Stimulated activated CD8-positive, alpha-beta memory T cell treated with anti-CD3 and anti-CD28 coated beads, Interleukin-12 subunit alpha, Interleukin-12 subunit beta, amount 100 ng/mL, for 1 hour (primary cell): ENCODE data around the gene KRT79.
"Not testable (repeated sequence)": the region's sequence is repeated elsewhere in the genome, so short reads cannot be mapped to it uniquely, and the experiment has no call there.

ENCODE experiments used
- DNase-seq: peaks from one replicate; pipeline ENCODE4 v3.0.0-alpha.2; 2020; ENCODE audit warnings: low read depth

Gene KRT79

DNA sequence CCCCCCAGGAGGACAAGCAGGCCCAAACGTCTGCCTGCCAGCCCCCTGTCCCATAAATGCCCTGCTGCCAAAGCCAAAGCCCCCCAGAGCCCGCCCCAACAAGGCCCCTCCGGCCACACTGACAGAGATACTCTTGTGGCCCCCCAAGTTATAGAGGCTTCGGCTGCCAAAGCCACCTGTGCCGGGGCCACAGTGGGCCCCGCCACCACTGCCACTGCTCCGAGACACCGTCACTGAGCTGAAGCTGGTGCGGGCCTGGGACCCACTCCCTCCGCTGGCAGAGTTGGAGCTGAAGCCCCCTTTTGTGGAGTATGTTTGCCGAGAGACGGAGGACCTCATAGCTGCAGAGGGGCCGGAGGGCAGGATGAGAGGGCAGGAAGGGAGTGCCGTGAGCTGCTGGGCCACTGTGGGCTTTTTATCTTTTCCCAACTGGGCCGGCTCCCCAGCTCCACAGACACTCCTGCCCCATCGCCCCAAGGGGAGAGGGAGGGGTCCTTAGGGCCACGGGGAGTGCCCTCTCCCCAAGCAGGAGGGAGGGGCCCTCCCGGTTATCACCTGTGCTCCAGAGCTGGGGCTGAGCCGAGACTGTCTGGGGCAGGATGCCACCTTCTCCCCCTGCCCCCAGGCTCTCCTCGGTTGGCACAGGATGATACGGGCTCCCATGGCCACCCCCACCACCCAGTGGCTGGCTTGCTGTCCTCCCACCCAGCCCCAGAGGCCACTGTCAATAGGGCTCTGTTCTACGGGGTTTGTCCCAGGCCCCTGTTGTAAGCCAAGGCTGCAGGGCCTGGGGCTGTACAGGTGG lies at the start of gene KRT79:
KRT79 (minus strand) TSS at position 390 of the 805 bp plus-strand sequence; CDS start at position 339, 51 bp downstream.
- no peak for DNase-seq

DNA sequence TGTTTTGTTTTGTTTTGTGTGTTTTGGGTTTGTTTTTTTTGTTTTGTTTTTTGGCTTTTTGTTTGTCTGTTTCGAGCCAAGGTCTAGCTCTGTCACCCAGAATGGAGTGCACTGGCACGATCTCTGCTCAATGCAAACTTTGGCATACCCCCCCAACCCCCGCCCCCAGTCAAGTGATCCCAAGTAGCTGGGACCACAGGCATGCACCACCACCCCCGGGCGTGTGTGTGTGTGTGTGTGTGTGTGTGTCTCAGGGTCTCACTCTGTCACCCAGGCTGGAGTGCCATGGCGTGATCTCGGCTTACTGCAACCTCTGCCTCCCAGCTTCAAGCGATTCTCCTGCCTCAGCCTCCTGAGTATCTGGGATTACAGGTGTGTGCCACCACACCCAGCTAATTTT lies 46.4 kb upstream of the KRT79 start:
- DNase-seq = not testable (repeated sequence)

DNA sequence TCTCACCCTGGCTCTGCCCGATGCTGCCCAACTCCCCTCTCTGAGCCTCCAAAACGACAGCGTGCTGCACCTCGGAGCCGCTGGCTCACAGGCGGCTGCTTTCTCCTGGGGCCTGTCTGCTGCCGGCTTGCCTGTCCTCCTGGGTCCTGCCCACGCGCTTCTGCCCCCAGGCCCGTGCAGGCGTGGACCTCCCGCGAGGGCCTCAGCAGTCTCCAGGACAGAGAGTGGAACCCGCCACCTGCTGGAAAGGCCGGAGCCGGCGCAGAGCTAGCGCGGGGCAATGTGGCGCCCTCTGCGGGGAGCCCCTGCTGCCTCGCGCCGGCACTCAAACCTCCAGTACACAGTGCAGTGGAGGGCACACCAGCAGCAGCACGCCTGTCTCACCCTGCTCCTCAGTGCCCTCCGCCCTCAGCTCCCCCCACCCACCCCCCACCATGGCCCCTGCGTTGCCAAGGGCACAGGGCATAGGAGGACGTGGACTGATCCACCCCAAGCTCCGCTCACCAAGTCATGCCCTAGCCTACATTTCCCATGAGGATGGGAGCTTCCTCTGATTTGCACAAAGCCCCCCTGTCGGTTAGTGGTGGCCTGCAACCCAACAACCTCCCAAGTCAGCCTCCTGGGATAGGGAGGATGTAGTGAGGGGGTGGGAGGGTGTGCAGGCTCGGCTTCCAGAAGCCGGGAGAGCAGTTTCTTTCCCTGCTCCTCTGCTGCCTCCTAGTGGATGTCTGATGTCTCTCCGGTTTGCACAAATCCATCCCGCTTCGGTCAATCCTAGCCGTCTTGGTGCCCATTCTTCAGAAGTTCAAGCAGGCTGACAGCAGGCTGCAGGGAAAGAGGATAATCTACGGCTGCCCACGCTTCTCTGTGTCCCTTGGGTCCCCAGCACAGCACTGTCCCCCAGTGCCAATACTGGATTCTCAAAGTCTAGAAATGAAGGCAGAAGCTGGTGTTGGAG lies 45.6 kb upstream of the KRT79 start:
- DNase-seq = peak; percentile 49

DNA sequence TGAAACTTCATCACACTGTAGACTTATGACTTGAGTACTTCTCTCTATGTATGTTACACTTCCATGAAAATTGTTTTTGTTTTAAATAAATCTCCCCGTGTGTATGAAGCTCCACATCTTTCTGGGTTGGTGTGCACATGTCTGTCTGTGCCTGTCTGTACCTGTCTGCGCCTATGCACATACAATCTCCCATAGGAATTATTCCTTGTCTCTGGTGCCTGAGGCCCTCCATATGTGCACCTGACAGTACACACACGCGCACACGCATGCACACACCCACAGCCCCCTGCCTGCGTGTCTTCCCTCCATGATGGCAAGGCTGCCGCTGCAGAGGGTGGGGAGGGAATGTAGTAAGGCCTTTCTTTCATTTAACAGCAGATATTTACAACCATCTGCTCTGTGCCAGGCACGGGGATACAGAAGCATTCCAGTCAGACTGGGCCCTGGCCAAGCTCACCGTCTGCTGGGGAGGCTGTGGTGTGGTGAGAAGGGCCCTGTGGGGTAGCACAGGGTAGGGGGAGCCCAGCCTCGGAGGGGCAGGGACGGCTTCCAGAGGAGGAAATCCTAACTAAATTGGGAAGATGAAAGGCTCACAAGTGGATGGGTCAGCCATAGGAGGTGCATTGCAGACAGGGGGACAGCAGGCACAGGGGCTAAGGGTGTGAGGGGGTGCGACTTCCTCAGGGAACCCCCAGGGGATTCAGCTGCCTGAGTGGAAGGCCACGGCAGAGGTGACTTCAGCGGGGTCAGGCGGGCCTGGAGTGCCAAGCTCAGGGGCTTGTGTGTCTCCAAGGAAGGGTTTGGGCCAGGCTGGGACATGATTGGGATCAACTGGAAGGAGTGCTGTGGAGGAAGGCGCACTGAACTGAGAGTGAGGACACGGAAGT lies 44.6 kb upstream of the KRT79 start:
- no peak for DNase-seq

DNA sequence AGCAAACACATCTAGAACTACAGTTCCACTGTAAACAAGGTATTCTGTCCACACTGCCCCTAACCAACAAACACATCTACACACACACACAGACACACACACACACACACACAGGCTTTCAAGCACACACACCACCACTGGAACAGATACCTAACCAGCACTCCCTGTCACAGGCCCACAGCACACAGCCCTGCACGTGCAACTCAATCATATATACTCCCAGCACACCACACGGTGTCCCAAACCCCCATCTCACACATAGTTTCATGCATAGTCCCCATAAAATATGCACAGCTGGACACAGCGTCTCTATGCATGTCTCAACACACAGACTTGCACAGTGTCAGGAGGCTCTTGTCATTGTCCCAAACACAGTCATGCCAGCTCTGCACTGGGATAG lies 43.1 kb upstream of the KRT79 start:
- no peak for DNase-seq

DNA sequence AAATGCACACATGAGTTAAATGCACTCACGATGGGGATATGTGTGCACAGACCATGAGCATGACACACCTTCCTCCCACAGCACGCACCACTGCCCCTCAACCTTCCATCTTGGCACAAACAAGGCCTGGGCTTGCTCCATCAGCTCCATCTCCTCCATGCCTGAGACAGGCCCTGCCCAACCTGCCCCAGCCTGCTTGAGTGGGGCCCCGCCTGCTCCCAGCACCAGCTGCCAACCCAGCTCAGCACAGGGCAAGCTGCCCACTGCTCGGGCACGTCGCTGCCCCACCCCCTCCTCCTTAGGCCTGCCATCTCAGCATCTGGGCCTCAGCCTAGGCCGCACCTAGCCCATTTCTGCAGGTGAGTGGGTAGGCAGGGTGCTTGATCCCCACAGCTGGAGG lies 42.3 kb upstream of the KRT79 start:
- no peak for DNase-seq

DNA sequence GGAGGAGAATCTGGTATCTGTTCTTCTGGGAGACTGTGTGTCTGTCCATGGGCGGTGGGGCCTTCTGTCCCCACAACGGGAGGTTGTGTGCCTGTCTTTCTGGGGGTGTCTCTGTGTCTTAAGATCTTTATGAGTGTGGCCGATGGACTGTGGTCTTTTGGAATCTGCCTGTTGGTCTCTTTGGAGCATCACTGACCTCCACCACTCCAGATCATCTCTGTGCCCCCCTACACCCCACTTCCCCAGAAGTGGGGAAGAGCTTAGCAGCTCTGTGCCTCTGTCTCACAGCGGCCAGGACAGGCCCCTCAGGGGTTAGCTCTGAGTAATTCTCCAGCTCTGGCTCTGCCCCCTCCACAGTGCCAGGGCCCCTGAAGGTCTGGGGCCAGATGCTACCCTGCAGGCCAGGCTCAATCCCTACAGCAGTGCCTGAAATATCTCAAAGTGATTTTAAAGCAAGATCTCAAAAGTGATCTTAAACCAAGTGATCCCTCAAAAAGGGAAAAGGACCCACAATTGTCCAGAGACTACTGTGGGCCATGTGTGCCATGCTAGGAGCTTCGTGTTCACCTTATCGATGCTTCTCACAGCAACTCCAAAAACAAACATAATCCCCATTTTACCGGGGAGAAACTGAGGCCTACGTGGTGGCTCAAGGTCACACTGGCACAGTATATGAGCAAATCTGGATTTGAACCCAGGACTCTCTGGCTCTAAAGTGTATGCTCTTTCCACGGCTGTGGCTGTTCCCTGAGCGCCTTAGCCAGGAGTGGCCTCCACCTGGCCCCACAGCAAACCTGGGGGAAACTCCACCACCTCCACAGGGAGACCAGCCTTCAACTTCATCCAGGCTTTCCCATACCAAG lies 40.7 kb upstream of the KRT79 start:
- DNase-seq = no peak

DNA sequence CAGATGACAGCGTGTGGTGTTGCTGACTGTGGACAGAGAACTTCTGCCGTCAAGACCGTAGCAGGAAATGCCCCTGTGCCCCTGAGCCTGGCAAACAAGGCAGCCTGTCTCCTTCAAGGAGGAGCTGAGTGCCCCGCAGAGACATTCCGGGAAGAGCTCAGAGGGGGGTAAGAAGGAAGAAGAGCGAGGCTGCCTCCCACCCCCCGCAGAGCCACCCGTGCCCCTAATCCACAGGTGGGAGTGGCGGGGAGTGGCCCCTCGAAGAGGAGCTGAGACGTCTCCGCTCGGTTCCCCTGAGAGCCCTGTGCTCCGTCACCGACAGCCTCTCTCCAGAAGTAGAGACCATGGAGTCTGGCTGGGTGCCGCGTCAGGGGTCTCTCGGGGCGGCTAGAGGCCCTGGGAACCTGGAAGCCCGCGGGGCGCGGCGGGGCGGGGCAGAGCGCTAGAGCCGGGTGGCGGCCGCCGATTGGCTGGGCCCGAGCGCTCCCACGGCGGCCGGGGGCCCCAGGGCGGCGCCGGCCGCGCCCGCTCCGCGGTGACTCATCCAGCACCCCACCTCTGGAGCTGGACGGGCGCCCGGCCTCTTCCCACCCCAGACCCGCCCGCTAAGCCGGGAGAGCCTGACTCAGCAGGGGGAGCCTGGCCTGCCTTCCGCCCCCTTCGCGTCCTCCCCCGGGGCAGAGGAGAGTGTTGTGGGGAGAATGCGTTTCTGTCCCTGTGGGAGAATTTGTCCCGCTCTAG lies 39.9 kb upstream of the KRT79 start:
- peak; percentile 41 for DNase-seq

DNA sequence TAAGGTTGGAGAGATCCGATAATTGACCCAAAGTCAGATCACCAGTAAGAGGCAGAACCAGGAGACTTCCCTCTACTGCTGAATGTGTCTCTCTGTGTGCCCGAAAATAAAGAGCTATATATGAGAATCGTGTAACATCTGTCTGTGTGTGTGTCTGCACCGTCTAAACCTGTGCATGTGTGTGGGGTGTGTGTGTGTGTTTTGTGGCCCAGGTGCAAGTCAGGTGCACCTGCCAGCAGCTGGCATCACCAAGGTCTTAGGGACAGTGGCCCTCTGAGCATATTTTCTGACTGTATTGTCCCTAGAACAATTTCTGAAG lies 39.4 kb upstream of the KRT79 start:
- no peak for DNase-seq

DNA sequence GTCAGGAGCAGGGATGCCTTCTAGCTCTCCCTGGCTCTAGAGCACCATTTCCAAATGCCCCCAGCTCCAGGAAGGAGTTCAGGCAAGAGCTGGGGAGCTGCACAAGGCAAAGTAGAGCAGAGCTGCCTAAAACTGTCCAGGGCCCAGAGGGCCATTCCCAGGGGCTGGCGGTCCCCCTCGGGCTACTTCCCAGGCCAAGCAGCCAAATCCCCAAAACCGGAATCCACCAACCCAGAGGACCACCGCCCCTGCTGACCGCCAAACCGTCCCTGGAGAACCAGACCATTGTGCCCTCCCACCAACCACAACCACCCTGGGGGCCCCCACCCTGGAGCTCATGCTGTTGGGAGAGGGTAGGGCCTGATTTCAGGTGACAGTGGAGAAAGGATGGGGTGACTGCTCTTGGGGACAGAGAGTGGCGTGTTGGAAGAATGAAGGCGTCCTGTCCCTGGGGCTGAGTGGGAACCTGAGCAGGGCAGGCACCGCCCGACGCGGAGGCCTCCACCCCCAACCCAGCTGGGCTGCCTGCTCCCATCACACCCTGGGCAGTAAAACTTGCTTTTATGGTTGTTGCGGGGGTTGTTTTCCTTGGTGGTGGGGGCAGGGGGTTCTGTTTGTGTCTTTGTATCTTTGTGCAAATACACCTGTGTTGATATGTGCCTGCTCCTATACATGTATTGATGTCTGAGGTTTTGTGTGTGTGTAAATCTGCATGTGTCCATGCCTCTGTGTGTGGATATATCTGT lies 38.7 kb upstream of the KRT79 start:
- no peak for DNase-seq

DNA sequence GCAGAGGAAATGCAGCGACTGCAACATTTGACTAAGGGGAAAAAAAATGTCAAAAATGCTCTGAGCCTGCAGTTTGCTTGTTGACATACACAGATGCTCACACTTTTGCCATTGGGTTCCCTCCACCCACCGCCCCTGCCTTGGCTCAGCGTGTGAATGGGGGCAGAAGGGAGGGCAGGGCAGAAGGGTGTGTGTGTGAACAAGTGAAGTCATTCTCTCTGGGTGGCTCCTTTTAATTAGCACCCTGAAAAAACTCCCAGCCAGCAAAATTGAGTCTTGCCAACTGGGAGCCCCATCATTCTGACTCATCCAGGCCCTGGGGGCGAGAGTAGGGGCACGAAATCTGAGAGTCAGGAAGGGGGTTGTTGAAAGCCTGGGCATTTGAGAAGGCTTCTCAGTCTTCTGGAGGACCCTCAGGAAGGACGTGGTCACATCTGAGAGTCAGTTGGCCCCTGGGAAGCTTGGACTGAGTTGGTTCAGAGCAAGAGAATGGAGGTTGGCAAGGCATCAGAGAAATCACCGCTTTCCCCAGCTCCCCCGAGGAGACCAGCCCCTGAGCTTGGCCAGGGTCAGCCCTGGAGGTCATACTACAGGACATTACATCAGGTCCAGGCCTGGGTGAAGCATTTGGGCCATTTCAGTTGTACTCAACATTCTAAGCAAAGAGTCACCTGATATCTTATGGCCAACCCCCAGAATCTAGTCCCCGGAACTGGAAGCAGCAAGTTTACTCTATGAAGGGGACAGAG lies 37.4 kb upstream of the KRT79 start:
- no peak for DNase-seq

DNA sequence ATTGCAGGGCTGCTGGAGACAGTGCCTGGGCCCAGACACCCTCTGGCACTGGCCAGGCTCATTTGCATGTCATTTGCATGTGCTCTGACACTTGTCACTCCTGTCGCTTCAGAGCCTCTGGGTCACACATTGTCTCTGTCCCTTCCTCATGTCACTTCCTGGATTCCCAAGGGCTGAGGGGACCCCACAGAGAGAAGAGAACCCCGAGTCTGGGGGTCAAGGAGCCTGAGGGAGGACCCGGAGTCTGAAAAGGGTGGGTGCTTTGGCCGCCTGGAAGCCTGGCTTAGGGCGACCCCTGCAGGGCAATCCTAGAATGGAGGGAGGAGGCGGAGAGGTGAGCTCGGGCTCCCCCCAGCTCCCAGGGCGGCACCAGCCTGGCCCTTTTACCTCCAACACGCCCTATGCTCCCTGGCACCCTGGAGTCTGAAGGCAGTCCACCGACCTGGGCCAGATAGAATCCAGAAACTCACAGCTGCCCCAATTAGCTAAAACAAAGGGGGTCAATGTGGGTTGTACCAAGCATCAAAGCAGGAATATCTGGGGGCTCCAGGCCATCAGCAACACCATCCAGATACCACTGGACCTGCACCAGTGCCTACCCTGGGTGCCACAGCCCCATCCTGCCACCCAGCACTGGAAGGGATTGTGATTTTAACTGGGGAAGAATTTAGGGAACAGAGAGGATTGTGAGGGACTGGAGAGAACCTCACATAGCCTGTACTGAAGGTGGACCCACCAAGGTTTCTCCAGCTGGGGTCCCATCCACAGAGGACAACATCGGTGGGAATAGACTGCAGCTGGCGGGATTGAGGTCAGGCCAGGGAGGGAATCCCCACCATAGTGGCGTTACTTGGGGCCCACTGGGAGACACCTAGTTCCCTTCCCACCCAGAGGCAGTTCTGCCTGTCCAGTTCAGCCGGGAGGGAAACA lies 36.5 kb upstream of the KRT79 start:
- DNase-seq = peak; percentile 72

DNA sequence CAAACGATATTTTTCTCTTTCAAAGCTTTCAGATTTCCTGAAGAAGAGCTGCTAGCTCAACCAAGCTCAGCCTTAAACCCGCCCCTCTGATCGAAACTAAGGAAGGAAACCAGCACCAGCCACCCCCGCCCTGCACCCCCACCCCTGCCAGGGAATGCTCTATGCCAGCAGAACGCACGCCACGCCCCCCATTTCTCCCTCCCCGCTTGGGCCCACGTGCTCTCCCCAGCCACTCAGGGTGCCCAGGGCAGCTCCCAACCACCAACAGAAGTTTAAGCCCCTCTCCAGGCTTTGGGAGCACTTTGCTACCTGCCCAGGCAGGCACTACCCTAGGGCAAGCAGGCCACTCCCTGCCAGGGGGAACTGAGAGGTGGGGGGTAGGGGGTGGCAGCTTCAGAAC lies 33.5 kb upstream of the KRT79 start:
- no peak for DNase-seq

DNA sequence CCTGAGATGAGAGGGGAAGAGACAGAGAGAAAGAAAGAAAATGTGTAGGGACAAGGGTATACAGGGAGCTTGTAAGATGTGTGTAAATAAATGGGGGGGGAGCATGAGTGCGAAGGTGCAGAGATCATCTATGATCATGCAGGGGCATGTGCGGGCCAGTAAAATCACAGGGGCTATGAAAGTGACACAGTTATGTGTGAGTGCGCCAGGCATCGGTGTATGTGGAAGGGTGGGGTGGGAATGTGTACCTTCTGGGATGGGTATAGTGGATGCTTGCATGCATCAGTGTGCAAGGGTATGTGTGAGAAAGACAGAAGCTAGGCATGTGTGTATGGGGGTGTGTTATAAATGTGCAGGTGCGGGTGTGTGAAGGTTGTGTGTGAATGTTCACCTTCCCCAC lies 33.0 kb upstream of the KRT79 start:
- DNase-seq = no peak

DNA sequence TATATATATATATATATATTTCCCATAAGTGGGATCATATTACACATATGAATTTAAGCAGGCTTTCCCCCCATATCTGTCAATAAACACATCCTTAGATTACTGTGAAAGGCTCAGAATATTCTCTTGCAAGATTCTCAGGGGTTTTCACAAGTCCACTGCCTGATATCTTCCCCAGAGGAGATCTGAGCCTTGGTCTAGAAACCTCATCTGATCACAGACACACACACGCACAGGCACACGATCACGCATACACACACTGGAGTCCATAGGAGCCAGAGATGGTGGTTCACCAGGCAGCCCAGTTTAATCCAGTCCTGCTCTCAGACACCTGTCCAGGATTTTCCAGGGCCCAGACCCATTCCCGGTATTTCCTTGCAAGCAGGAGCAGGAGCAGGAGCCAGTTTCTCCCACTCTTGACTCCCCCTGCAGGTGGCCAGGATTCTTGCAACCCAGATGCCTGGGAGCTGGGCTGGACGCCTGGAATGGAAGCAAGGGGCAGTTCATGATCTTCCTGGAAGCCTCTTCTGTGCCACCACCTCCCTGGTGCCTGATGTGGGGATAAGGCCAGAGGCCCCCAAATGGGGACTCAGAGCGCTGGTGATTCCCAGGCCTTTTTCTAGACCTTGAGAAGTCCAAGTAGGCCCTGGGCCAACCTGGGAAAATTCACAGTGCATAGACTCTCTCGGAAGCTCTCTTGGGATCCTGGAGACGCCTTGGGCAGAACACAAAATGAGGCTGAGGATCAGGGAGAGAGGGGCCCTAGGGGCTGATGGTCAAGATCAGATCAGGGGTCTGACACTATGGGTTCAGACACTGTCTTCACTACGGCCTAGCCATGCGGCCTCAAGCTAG lies 31.2 kb upstream of the KRT79 start:
- no peak for DNase-seq

DNA sequence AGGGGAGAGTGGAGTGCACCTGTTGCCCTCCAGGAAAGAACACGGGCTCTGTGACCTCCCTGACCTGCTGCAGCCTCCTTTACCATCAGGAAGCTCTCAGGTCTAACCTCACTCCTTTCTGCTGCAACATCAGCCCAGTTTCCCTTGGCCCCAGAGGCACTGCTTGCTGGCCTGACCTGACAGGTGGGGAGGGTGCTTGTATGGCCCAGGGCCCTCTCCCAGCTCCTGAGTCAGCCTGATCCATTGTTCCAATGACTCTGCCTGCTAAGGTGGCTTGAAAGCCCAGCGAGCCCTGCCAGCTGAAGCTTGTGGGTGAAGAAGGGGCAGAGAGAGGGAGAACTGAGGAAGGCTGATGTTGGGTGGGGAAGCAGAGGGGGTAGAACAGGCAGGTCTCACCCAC lies 27.9 kb upstream of the KRT79 start:
- no peak for DNase-seq

DNA sequence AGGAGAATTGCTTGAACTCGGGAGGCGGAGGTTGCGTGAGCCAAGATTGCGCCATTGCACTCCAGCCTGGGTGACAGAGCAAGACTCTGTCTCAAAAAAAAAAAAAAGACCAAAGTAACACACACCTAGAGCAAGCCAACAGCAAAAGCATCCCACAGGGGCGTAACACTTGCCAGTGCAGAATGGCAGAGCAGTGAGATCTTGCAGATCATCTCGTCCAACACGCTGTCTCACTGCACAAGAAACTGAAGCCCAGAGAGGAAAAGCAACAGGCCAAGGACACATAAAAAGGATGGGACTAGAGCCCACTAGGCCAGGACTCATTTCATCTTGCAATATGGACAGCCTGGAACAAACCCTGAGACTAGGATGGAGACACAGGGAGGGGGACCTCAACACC lies 27.4 kb upstream of the KRT79 start:
- DNase-seq = no peak
